Renal cortex interstitium (tissue), 11 donors: ENCODE data around the gene RBFOX2. TPM values are rescaled to one million over a fixed set of nuclear protein-coding genes. Genes with fewer than 3 reads are reported as not detected.
A peak's percentile ranks its signal among the peaks of the same experiment; 100 is the strongest.

Source experiments
- DNase-seq, 11 donors: peaks; one replicate each; pipeline ENCODE4 v3.0.0-alpha.2; 2013; ENCODE audit warnings: low read depth in 9 of 11, low spot score in 4 of 11; ENCODE audit errors: extremely low read depth in 1 of 11
- polyA plus RNA-seq, 3 donors: library from polyadenylated mRNA; unstranded; fragments of 120-200 nt; gene quantifications; one replicate each; pipeline ENCODE4 v1.2.1, GENCODE V29; 2013; ENCODE audit not compliant: insufficient read length in 3 of 3

Gene RBFOX2
- polyA plus RNA-seq, 3 donors = 114 to 137 (median 130) TPM

- DNase-seq = no peak
These were observed 243.3 kb downstream of the RBFOX2 start for GRCh38 chr22:35785181-35785923.

GRCh38 chr22:35784633-35785032 lies 244.0 kb downstream of the RBFOX2 start:
- DNase-seq = no peak

- no peak for DNase-seq
These were observed 244.5 kb downstream of the RBFOX2 start for GRCh38 chr22:35783943-35784614.

GRCh38 chr22:35782504-35782903 lies 246.1 kb downstream of the RBFOX2 start:
- DNase-seq = no peak

- no peak for DNase-seq
These were observed 246.7 kb downstream of the RBFOX2 start for GRCh38 chr22:35781898-35782297.

GRCh38 chr22:35777335-35777975 lies 251.2 kb downstream of the RBFOX2 start:
- DNase-seq = no peak

GRCh38 chr22:35775339-35775738 lies 253.3 kb downstream of the RBFOX2 start:
- no peak for DNase-seq

GRCh38 chr22:35769974-35770373 lies 258.6 kb downstream of the RBFOX2 start:
- no peak for DNase-seq

- no peak for DNase-seq
These were observed 261.7 kb downstream of the RBFOX2 start for GRCh38 chr22:35766654-35767580.

GRCh38 chr22:35761037-35761436 lies 267.6 kb downstream of the RBFOX2 start:
- no peak for DNase-seq

- DNase-seq = no peak
These were observed 270.2 kb downstream of the RBFOX2 start for GRCh38 chr22:35758394-35758793.

GRCh38 chr22:35756722-35757121 lies 271.9 kb downstream of the RBFOX2 start:
- no peak for DNase-seq

GRCh38 chr22:35754761-35755160 lies 273.9 kb downstream of the RBFOX2 start:
- no peak for DNase-seq

GRCh38 chr22:35752863-35753189 lies 275.8 kb downstream of the RBFOX2 start:
- DNase-seq = no peak

GRCh38 chr22:35752006-35752862 lies 276.4 kb downstream of the RBFOX2 start:
- DNase-seq = peak in 1 of 11 donors; percentile 21

GRCh38 chr22:35749808-35750207 lies 278.8 kb downstream of the RBFOX2 start:
- DNase-seq = peak in 3 of 11 donors; percentile 21 to 38 (median 22)

- DNase-seq = no peak
These were observed 281.5 kb downstream of the RBFOX2 start for GRCh38 chr22:35746946-35747703.

- no peak for DNase-seq
These were observed 282.4 kb downstream of the RBFOX2 start for GRCh38 chr22:35746248-35746647.
